Stimulated activated naive CD8-positive, alpha-beta T cell treated with anti-CD3 and anti-CD28 coated beads, Interleukin-15, Interleukin-2, amounts not matched to agents 100 U/mL and 50 U/mL, for 24 hours (primary cell): ENCODE measurements around the gene MAML2.

Experiments used
- ATAC-seq: fragments of 150-1000 bp; cut with Tn5 transposase; one replicate; pipeline ENCODE4 v1.10.0; 2021
- DNase-seq: peaks from one replicate; pipeline ENCODE4 v3.0.0; 2021

MAML2 gene

DNA sequence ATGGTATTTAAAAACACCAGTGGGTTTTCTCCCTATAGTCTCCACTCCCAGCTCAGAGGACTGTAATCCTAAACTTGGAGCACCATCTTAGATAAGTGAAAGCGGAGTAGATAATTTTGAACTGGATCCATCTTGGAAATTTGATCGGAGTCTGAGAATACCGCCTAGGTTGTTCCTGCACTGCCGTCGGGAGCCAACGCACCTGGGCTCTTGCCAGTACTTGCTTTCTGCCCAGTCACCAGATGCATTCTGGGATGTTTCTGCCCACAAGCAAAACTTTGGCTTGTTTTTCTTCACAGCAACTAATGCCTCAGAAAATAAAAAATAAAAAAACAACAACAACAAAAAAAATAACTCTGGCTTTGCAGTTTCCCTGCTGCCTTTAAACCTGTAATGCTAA is 306.1 kb downstream of the MAML2 start:
- no peak for ATAC-seq
- no peak for DNase-seq

DNA sequence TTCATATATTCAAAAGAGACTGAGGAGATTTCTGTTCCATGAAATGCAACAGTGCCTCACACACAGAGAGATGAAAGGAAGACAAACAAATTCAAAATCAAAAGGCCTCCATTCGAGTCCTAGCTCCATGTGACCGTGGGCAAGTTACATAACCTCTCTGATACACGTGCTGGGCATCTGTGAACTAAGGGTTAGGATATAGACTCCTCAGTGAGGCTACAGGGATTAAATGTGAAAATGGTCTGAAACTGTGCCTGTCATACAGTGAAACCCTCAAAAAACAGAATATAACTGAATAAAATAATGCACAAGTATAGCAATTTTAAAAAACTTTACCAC is 307.3 kb downstream of the MAML2 start:
- ATAC-seq, result no peak
- no peak for DNase-seq

- no peak for DNase-seq
- no peak for ATAC-seq
Measured at GRCh38 chr11:96035031-96035739, 307.8 kb downstream of the MAML2 start.

DNA sequence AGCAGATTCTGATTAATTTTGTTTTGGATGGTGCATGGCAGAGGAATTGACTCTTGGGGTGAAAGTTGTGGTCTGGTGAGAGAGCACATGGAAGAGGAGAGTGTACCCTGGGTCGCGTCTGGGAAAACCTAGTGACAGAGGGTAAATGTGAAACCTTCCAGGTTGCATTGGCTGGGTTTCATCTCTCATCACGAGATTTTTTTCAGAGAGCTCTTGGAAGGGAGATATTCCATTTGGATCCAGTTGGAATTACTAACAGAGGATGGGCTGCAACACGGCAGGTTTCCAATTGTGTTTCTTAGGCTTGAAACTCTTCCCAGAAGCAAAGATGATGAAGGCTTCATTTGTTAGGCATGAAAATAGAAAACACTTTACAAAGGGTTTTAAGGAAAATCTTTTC is 309.4 kb downstream of the MAML2 start:
- no peak for ATAC-seq

DNA sequence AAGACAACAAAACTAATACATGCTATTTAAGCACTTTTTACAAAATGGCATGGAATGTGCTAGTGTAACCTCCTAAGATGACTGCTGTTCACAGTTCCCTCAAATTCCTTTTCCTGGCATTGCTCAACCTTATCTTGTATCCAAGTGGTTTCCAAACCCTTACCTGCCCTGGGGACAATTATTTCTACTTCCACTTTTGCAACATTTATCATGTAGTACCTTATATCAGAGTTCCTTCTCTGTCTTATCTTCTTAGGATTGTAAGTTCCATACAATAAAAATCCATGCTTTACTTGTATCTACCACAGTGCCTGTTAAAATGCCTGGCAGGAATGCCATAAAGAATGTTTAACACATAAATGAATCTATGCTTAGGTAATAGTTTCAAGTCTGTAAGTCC is 309.9 kb downstream of the MAML2 start:
- ATAC-seq, result no peak
- DNase-seq, result no peak

More for the DNA sequence above, 309.4 kb downstream of the MAML2 start:
- no peak for DNase-seq

DNA sequence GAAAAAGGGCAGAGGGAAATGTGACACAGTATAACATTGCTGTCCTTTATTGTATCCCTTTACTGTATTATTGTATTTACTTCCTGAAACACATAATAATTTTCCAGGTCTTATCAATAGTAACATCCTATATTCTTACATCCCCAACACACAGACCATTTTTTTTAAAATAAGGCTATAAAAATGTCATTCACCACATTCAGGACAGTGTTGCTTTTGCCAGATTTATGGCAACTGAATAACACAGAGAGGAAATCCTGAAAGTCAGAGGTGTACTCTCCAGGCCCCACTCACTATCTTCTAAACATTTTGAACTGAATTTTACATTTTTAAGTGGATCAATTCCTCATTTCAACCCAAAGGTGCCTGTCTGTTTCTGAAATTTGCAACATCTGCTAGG is 314.2 kb downstream of the MAML2 start:
- ATAC-seq, result no peak
- DNase-seq, result no peak

DNA sequence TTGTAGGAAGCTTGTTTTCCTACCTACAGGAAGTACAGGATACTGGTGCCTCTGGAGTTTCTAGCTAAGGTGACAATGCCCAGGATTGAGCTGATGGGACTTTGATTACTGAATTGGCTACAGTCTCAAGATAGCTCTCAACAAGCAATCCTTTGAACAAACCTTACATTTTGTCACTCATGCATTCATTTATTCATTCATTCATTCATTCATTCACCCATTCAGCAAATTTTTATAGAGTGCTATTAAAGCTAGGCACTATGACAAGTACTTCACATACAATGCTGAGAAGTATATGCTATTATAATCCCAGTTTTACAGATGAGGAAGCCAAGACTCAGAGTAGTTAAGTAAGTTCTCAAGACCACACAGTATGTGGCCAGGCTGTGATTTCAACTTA is 316.0 kb downstream of the MAML2 start:
- no peak for DNase-seq
- no peak for ATAC-seq

DNA sequence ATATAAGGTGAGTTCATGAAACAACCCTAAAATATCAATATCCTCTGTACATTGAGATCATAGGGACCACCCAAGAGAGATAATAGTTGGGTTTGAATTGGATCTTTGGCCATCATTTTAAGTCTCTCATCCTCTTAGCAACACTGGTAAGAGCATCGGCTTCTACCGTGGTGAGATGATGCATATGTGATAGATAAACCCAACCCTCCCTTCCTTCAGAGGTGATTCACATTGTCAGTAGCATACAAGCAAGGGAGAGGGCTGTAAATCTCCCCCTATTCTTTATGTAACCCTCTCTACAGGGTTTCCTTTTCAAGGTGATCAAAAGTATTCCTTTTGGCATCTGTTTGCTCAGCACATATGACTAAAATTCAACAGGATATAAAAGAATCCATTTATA is 316.7 kb downstream of the MAML2 start:
- ATAC-seq (no peak), DNase-seq (no peak)

GRCh38 chr11:96024666-96025065 is 318.3 kb downstream of the MAML2 start:
- DNase-seq, result no peak

DNA sequence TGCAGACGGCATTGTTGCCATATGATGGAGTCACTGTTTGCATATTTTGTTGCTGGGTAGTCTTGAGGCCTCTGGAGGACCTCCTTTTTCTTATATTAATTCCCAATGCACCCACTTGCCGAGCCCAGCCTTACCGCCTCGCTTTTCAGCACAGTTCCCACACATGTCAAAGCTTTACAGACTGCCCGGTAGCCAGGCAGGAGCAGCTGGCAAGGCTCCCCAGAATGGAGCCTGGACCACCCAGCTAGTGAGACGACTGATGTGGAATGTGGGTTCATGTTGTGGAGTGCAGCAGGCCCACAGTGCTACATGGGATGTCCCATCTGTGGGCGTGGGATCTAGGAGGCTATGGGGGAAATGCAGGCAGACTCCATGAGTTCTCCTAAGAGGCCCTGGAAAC is 319.7 kb downstream of the MAML2 start:
- no peak for DNase-seq
- no peak for ATAC-seq

More at GRCh38 chr11:96024666-96025065, 318.3 kb downstream of the MAML2 start:
- ATAC-seq, result peak; percentile 58

- no peak for ATAC-seq
Measured at GRCh38 chr11:96021901-96022650, 320.9 kb downstream of the MAML2 start.

GRCh38 chr11:96019810-96020747 is 322.9 kb downstream of the MAML2 start:
- ATAC-seq, result peak; percentile 68
- peak; percentile 24 for DNase-seq

More at GRCh38 chr11:96021901-96022650, 320.9 kb downstream of the MAML2 start:
- no peak for DNase-seq

DNA sequence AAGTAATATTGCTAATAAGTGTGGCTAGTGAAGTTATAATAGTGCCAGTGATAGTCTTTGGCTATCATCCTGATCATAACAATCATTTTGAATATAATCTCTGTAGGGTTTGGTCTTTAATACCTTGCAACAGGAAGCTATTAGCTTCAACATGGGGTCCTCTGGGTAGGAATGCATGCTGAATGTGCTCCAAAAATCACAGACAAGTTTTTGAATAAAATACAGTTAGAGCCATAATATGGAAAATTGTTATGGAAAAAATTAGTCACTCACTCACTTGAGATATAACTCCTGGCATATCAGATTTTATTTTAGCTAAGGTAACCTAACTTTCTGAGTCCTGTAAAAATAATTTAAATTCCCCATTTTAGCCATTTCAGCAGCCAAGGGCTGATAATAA is 323.7 kb downstream of the MAML2 start:
- DNase-seq (no peak), ATAC-seq (no peak)

GRCh38 chr11:96017856-96018255 is 325.1 kb downstream of the MAML2 start:
- ATAC-seq (no peak), DNase-seq (no peak)

DNA sequence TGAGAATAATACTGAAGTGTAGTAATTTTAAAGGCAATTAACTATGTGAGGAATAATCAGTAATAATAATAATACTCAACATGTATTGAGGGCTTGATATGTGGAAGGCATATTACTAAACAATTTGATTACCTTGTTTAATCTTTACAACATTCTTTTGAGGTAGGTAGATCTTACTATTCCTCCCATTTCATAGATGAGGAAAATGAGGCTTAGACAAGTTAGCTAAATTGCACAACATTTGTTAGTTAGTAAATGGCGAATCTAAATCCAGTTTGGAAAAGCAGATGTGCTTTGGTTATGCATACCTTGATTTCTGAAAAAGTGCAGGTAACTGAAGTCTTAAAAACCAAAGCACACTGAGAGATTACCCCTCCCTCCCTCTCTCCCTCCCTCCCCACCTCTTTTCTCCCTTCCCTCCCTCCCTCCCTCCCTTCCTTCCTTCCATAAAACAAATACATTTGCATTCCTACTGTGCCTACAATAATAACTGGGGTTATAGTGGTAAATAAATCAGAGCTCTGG is 326.0 kb downstream of the MAML2 start:
- DNase-seq (no peak), ATAC-seq (no peak)

- peak; percentile 58 for ATAC-seq
- DNase-seq, result peak; percentile 26
Measured at GRCh38 chr11:96015906-96016565, 327.0 kb downstream of the MAML2 start.

GRCh38 chr11:96014217-96014616 is 328.8 kb downstream of the MAML2 start:
- DNase-seq (peak; percentile 29), ATAC-seq (peak; percentile 70)

- DNase-seq, result peak; percentile 19
- peak; percentile 11 for ATAC-seq
Measured at GRCh38 chr11:96013461-96014213, 329.4 kb downstream of the MAML2 start.

DNA sequence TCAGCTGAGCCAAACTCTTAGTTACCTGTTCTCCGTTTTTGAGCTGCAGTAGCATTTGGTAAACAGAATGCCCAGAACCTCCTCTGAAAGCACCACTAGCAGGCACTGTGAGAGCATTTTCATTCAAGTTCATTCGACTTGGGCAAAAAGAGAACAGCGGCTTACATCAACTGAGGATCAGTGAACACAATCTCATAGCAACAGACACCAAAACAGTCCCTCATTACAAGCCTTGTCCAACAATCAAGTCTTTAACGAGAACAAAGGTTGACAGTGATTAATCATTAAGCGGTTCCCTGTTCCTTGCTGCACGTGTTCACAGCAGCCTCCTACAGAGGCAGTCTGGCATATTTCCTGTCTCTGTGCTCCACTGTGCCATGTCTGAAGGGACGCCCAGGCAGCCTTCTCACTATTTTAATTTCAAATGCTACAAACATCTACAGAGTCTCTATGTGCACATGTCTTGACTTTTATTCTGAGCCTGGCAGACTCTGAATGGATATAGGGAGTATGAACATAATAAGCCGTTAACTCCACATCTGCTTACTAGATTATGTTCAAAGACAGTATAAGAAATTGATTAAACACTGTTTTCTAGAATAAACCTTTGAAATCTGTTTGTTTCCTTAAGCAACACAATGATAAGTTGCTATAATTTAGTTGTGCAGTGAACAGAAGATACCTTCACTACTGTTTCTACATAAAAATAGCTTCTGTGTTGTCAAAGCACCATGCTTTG is 330.7 kb downstream of the MAML2 start:
- DNase-seq, result peak; percentile 44

GRCh38 chr11:96010683-96011082 is 332.3 kb downstream of the MAML2 start:
- DNase-seq (no peak), ATAC-seq (no peak)

More for the DNA sequence above, 330.7 kb downstream of the MAML2 start:
- peak; percentile 80 for ATAC-seq
